SU-DHL-6 (cell line): ENCODE measurements around the gene TMC1.

Experiments
- EZH2phosphoT487 ChIP-seq: fragments of 200-600 bp; sonication (generic), shearing (Covaris generic); conservative IDR thresholded peaks from 2 replicates; pipeline ENCODE4 v1.6.1; 2018; ENCODE audit warnings: mild to moderate bottlenecking, antibody characterized with exemption, low read length, moderate library complexity, mixed read lengths
- TF ChIP-seq, protein P1 (sequence below): fragments of 200-600 bp; sonication (generic); IDR thresholded peaks from one replicate; pipeline ENCODE4 v1.5.1; 2017; ENCODE audit warnings: antibody characterized with exemption, mild to moderate bottlenecking, low read length, moderate library complexity; ENCODE audit not compliant: insufficient read depth, poor library complexity, severe bottlenecking

DNA sequence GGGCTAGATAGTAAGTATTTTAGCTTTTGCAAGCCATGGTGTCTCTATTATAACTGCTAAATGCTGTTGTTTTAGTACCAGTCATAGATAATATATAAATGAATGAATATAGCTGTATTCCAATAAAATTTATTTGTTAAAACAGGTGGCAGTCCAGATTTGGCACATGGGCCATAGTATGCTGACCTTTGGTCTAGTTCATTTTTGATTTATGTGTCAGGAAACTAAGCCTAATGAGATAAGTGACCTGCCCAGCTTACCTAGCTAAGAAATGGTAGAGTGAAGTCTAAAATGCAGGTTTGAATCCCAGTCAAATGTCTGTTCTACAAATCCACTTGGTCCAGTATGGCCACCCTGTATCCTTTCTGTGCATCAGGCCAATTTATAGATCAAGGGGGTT is 292.1 kb downstream of the TMC1 start:
- TF ChIP-seq, protein P1, sequence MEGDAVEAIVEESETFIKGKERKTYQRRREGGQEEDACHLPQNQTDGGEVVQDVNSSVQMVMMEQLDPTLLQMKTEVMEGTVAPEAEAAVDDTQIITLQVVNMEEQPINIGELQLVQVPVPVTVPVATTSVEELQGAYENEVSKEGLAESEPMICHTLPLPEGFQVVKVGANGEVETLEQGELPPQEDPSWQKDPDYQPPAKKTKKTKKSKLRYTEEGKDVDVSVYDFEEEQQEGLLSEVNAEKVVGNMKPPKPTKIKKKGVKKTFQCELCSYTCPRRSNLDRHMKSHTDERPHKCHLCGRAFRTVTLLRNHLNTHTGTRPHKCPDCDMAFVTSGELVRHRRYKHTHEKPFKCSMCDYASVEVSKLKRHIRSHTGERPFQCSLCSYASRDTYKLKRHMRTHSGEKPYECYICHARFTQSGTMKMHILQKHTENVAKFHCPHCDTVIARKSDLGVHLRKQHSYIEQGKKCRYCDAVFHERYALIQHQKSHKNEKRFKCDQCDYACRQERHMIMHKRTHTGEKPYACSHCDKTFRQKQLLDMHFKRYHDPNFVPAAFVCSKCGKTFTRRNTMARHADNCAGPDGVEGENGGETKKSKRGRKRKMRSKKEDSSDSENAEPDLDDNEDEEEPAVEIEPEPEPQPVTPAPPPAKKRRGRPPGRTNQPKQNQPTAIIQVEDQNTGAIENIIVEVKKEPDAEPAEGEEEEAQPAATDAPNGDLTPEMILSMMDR = no peak
- no peak for TF ChIP-seq EZH2phosphoT487
